GM11168 (cell line): ENCODE data around the gene SPRN.
"Not testable (repeated sequence)": the region's sequence is repeated elsewhere in the genome, so short reads cannot be mapped to it uniquely, and the experiment has no call there.

Experiments used
- in situ Hi-C: fragments of 300-500 bp; cut with MboI; formaldehyde crosslinking; loops from one replicate; pipeline ENCODE4 v1.12.0; 2022; ENCODE audit warnings: low sequenced_read_pairs; ENCODE audit not compliant: unreplicated experiment

The SPRN gene

GRCh38 chr10:133441356-133441755 lies 16.9 kb upstream of the SPRN start:
- in situ Hi-C loops = not testable (repeated sequence)

DNA sequence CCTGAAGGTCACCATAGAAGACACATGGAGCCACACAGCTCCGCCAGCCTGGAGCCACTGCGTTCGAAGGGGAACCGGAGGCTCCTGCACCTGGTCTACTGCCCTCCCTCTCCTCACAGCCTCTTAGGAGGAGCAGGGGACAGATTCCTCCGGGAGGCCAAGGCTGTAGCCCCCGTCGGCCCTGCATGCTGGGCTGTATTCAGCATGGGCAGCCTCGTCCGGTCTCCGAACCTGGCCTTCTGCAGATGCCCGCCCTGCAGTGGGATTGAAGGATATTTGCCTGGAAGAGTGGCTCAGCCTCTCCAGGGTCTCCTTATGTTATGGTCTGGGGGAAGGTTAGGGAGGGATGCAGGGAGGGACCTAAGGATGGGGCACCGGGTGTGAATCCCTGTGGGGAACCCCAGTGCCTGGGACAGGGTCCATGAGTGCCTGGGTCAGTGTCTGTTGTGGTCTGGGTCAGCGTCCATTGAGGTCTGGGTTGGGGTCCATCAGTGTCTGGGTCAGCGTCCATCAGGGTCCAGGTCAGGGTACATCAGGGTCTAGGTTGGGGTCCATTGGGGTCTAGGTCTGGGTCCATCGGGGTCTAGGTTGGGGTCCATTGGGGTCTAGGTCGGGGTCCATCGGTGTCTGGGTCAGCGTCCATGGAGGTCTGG lies 16.3 kb upstream of the SPRN start:
- in situ Hi-C loops = no loop called here

DNA sequence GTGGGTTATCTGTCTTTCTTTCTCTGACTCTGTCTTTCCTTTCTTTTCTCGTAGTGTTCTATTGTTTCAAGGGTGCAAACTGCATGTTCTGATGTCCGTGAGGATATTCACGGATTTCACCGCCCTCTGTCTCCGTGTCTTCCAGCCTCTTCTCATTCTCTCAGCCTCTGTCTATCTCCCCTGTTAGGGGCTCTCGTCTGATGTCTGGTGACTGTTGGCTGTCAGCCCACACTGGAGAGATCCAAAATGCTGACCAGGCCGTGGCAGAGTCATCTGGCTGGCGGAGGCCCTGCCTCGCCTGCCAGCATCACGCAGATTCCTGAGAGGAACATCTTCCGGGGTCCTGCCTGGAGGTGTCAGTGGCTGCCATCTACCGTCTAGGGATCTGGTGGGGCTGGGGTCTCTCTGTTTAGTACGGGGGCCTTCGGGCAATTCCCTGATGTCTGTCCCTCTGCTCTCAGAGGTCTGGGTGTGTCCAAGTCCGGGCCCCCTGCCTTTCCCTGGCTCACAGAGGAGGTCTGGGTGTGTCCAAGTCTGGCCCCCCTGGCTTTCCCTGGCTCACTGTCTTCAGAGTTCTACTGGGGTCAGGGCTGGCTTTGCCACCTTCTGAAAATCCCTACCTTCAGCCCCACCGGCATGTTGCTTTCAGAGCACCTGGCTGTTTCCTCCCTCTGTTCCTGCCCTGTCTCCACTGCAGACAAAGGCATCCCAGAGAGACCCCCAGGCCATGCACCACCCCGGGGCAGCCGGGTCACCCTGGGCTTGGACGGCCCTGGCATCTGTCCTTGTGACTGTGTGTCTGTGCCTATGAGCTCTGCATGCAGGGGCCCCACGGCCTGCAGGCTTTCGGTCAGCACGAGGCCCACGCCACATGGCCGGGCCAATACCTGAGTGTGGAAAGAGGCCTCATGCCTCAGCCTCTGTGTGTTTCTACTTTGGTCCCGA lies 15.4 kb upstream of the SPRN start:
- in situ Hi-C loops = no loop called here

DNA sequence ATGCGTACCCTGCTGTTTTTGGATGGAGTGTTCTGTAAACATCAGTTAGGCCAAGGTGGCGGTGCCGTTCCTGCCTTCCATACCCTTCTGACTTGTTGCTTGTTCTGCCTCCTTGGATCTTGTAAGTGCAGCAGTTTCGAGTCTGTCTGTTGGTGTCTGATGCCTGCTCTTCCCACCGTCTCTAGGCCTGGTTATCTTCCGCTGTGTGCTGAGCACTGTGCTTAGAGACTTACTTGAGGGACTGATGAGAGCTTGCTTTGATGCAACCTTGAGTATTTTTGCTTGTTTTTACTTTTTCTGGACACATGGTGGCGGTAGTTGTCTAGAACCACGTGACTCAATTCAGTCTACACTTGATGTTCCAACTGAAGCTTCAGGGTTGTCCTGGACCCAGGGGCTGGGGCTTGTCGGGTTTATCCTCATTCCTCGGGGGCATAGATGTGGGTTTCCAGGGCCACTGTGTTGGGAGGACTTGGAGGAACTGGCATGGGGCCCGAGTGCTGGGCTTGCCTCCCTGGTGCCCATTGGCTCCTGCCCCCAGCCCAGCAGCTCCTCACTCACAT lies 14.4 kb upstream of the SPRN start:
- in situ Hi-C loops = no loop called here

DNA sequence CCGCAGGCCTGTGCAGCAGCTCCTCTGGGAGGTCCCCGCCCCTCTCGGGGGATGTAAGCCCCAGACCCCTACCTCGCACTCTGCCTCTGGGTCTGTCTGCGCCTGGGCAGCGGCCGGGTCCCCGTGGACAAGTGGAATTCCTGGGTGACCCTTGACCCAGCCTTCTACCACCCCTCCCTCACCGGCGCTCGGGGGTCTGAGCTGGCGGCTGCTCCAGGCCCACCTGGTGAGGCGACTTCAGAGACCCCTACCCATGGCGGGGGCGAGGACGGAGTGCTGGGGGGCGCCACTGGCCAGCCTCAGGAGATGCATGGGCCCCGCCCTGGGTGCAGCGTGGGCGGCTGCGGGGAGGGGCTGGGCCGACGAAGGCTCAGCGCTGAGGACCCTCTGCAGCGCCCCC lies 8.4 kb upstream of the SPRN start:
- in situ Hi-C loops = not testable (repeated sequence)

- in situ Hi-C loops = not testable (repeated sequence)
Measured at GRCh38 chr10:133431888-133432613, 7.6 kb upstream of the SPRN start.

GRCh38 chr10:133429571-133429970 lies 5.1 kb upstream of the SPRN start:
- in situ Hi-C loops = not testable (repeated sequence)

DNA sequence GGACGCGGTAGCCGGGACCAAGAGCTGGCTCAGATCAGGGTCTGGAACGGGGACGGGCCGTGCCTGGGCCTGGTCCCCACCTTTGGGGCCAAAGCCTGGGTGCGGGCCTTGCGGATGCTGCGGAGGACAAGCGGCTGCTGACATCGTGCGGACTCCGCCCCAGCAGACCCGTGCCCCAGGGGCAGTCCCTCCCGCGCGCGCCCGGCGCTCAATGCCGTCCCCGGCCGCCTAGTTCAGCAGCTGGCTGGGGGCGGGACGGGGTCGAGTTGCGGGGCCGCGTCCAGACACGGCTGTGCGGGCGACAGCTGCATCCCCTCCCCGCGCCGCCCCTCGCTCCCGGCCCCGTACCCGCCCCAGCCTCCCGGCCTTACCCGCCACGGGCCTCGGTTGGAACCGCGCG lies 323 bp downstream of the SPRN start:
- in situ Hi-C loops = not testable (repeated sequence)

- in situ Hi-C loops = no loop called here
Measured at GRCh38 chr10:133422807-133423771, 1.3 kb downstream of the SPRN start.

DNA sequence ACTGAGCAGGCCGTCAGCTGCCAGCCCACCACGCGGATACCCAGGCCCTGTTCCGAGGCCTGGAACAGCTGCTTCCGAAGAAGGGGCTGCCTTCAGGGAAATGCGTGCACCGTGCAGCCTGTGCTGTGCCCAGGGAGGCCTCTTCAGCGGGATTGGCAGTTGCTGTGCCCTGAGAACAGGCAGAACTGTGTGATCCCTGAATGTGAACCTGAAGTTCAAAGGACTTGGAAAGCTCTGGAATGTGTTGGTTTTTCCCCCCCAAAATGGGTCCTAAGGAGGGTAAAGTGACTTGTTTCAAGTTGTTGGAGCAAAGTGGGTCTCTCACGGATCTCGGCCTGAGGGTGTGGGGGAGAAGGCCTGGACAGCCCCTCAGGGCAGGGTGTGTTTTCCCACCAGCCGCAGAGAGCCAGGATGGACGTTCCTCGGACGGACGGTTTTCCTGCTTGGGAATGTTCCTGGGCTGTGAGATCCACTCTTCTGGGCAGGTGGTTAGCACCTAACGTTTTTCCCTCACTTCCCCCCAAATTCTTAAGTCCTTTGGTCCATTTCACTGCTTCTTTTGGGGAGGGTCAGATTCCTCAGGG lies 2.1 kb downstream of the SPRN start:
- in situ Hi-C loops = no loop called here

DNA sequence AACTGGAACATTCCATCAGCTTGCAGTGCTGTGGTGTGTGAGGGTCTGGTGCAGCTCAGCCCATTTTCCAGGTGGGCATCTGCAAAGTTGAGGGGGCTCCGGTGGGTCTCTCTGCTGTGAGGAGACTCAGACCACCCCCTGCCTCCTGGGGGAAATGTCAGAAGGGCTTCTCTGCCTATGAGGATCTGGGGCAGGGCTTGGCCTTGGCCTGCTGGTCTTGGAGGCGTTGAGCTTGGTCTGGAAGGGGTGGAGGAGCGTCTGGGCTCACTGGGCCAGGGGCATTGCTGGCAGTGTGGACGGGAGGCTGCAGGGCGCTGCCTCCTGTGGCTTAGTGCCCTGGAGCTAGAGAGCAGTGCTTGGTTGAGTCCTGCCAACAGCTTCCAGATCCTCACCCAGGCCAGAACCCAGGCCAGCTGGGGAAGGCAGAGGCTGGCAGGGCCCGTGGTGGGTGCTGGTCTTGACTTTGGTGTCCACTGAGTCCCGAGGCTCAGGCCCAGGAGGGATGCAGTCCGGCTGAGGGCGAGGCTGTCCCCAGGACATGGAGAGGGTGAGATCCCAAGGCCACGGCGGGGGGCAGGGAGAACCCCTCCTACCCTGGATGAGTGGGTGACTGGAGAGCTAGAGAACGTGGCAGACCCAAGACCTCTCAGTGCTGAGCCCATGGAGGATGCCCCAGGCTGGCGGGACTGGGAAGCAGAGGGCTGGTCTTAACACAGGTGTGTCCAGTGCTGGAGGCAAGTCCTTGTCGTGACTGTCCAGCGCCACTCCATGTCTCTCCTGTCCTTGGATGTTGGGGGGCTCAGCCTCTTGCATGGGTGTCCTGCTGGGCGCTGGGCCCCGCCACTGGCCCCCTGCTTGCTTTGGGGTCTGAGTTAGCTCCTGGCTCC lies 2.8 kb downstream of the SPRN start:
- in situ Hi-C loops = no loop called here

GRCh38 chr10:133420579-133420978 lies 3.8 kb downstream of the SPRN start:
- in situ Hi-C loops = no loop called here

- in situ Hi-C loops = no loop called here
Measured at GRCh38 chr10:133420028-133420427, 4.4 kb downstream of the SPRN start.

GRCh38 chr10:133419211-133419950 lies 5.0 kb downstream of the SPRN start:
- in situ Hi-C loops = no loop called here

- in situ Hi-C loops = no loop called here
Measured at GRCh38 chr10:133418289-133418993, 6.0 kb downstream of the SPRN start.

GRCh38 chr10:133415752-133416151 lies 8.7 kb downstream of the SPRN start:
- in situ Hi-C loops = no loop called here

DNA sequence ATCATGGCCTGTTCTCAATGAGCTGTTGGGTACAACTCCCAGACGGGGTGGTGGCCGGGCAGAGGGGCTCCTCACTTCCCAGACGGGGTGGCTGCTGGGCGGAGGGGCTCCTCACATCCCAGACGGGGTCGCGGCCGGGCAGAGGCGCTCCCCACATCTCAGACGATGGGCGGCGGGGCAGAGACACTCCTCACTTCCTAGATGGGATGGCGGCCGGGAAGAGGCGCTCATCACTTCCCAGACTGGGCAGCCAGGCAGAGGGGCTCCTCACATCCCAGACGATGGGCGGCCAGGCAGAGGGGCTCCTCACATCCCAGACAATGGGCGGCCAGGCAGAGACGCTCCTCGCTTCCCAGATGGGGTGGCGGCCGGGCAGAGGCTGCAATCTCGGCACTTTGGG lies 10.0 kb downstream of the SPRN start:
- in situ Hi-C loops = loop anchor here (5.0 kb wide), 1 partner anchor 148 kb away; no protein-coding TSS in a partner anchor
